H9 (cell line): ENCODE results near the gene EBLN2. TPM values are rescaled to one million over a fixed set of nuclear protein-coding genes. Genes with fewer than 3 reads are reported as not detected.

ENCODE experiments used
- DNase-seq: peaks from one replicate; pipeline ENCODE4 v3.0.0-alpha.2; 2017
- H2AFZ ChIP-seq: one replicate; pipeline ENCODE4 v1.6.1; 2013; ENCODE audit warnings: mild to moderate bottlenecking, low read length, control low read depth, moderate library complexity
- H2AK5ac ChIP-seq: 2 replicates; pipeline ENCODE4 v1.6.1; 2013; ENCODE audit warnings: low read length, control low read depth, mixed read lengths; ENCODE audit not compliant: insufficient read length
- H2BK120ac ChIP-seq: one replicate; pipeline ENCODE4 v1.6.1; 2013; ENCODE audit warnings: low read depth, mild to moderate bottlenecking, low read length, control low read depth, inconsistent platforms; ENCODE audit not compliant: poor library complexity, severe bottlenecking
- H2BK12ac ChIP-seq: 2 replicates; pipeline ENCODE4 v1.6.1; 2013; ENCODE audit warnings: low read length, control low read depth, mixed read lengths, low read depth; ENCODE audit not compliant: insufficient read length
- H2BK15ac ChIP-seq: 2 replicates; pipeline ENCODE4 v1.6.1; 2013; ENCODE audit warnings: low read depth, low read length, control low read depth
- H2BK20ac ChIP-seq: one replicate; pipeline ENCODE4 v1.6.1; 2013; ENCODE audit warnings: low read depth, mild to moderate bottlenecking, low read length, control low read depth, inconsistent platforms; ENCODE audit not compliant: poor library complexity, severe bottlenecking
- H2BK5ac ChIP-seq: 2 replicates; pipeline ENCODE4 v1.6.1; 2013; ENCODE audit warnings: low read length, control low read depth, mixed read lengths; ENCODE audit not compliant: insufficient read length
- H3K14ac ChIP-seq: 2 replicates; pipeline ENCODE4 v1.6.1; 2013; ENCODE audit warnings: low read length, control low read depth; ENCODE audit not compliant: insufficient read depth
- H3K18ac ChIP-seq: 2 replicates; pipeline ENCODE4 v1.6.1; 2013; ENCODE audit warnings: low read depth, mild to moderate bottlenecking, mixed read lengths, low read length, control low read depth; ENCODE audit not compliant: insufficient read length
- H3K23ac ChIP-seq: 2 replicates; pipeline ENCODE4 v1.6.1; 2013; ENCODE audit warnings: low read length, control low read depth, mixed read lengths, low read depth; ENCODE audit not compliant: insufficient read length
- H3K23me2 ChIP-seq: 2 replicates; pipeline ENCODE4 v1.6.1; 2013; ENCODE audit warnings: low read depth, mild to moderate bottlenecking, mixed read lengths, low read length, control low read depth; ENCODE audit not compliant: insufficient read length, poor library complexity, severe bottlenecking
- H3K27ac ChIP-seq: 2 replicates; pipeline ENCODE4 v1.5.1; 2013; ENCODE audit warnings: low read length, control low read depth, mixed read lengths, low read depth; ENCODE audit not compliant: insufficient read length
- H3K27me3 ChIP-seq: 2 replicates; pipeline ENCODE4 v1.6.1; 2013; ENCODE audit warnings: low read length, control low read depth, inconsistent platforms; ENCODE audit not compliant: insufficient read depth
- H3K4ac ChIP-seq: 2 replicates; pipeline ENCODE4 v1.6.1; 2013; ENCODE audit warnings: low read depth, mild to moderate bottlenecking, control low read depth, inconsistent platforms, low read length, moderate library complexity
- H3K4me1 ChIP-seq: 2 replicates; pipeline ENCODE4 v1.6.1; 2013; ENCODE audit warnings: low read length, control low read depth, inconsistent platforms; ENCODE audit not compliant: insufficient read depth
- H3K4me2 ChIP-seq: 2 replicates; pipeline ENCODE4 v1.6.1; 2013; ENCODE audit warnings: low read length, control low read depth, mixed read lengths; ENCODE audit not compliant: insufficient read length, insufficient read depth
- H3K56ac ChIP-seq: 2 replicates; pipeline ENCODE4 v1.6.1; 2013; ENCODE audit warnings: low read depth, mild to moderate bottlenecking, mixed read lengths, low read length, control low read depth; ENCODE audit not compliant: insufficient read length
- H3K79me1 ChIP-seq: 2 replicates; pipeline ENCODE4 v1.6.1; 2013; ENCODE audit warnings: low read depth, mild to moderate bottlenecking, moderate library complexity, low read length, control low read depth, inconsistent platforms; ENCODE audit not compliant: insufficient read depth, poor library complexity, severe bottlenecking
- H3K79me2 ChIP-seq: 2 replicates; pipeline ENCODE4 v1.6.1; 2013; ENCODE audit warnings: low read length, control low read depth, inconsistent platforms; ENCODE audit not compliant: insufficient read depth
- H3K9ac ChIP-seq: 2 replicates; pipeline ENCODE4 v1.6.1; 2013; ENCODE audit warnings: low read length, control low read depth, mixed read lengths; ENCODE audit not compliant: insufficient read length; ENCODE audit errors: extremely low read depth
- H3K9me3 ChIP-seq: one replicate; pipeline ENCODE4 v1.6.1; 2013; ENCODE audit warnings: low read depth, low read length, inconsistent platforms; ENCODE audit not compliant: control insufficient read depth
- H3T11ph ChIP-seq: one replicate; pipeline ENCODE4 v1.6.1; 2013; ENCODE audit warnings: mild to moderate bottlenecking, low read length, control low read depth, inconsistent platforms
- H4K20me1 ChIP-seq: one replicate; pipeline ENCODE4 v1.6.1; 2013; ENCODE audit not compliant: control insufficient read depth, insufficient read length, insufficient read depth
- H4K5ac ChIP-seq: 2 replicates; pipeline ENCODE4 v1.6.1; 2013; ENCODE audit warnings: low read depth, mild to moderate bottlenecking, mixed read lengths, low read length, control low read depth; ENCODE audit not compliant: insufficient read length
- H4K8ac ChIP-seq: replicated peaks from 2 replicates; pipeline ENCODE4 v1.6.1; 2013; ENCODE audit warnings: low read length, control low read depth, mixed read lengths, low read depth; ENCODE audit not compliant: insufficient read length
- H4K91ac ChIP-seq: 2 replicates; pipeline ENCODE4 v1.6.1; 2013; ENCODE audit warnings: low read depth, mild to moderate bottlenecking, moderate library complexity, mixed read lengths, low read length, control low read depth; ENCODE audit not compliant: insufficient read length
- H3K27ac Mint-ChIP-seq, 3 experiments: 2 replicates in 2 of 3; 3 replicates in 1 of 3; pipeline ENCODE4 v1.8.0; 2020 to 2021; ENCODE audit warnings: mixed read lengths in 3 of 3, mild to moderate bottlenecking in 1 of 3, moderate library complexity in 1 of 3
- H3K27me3 Mint-ChIP-seq: 2 replicates; pipeline ENCODE4 v1.8.0; 2021; ENCODE audit warnings: low read depth, mild to moderate bottlenecking, moderate library complexity, mixed read lengths
- H3K36me3 Mint-ChIP-seq, 3 experiments: 2 replicates in 2 of 3; 3 replicates in 1 of 3; pipeline ENCODE4 v1.8.0; 2020 to 2021; ENCODE audit warnings: low read depth in 3 of 3, mixed read lengths in 3 of 3; ENCODE audit not compliant: insufficient read depth in 1 of 3
- H3K4me1 Mint-ChIP-seq, 2 experiments: 2 replicates each; pipeline ENCODE4 v1.8.0; 2020; ENCODE audit warnings: mixed read lengths in 2 of 2
- H3K4me3 Mint-ChIP-seq, 2 experiments: 2 replicates in 1 of 2; 3 replicates in 1 of 2; pipeline ENCODE4 v1.8.0; 2020 to 2021; ENCODE audit warnings: mild to moderate bottlenecking in 2 of 2, mixed read lengths in 2 of 2, moderate library complexity in 1 of 2
- H3K9me3 Mint-ChIP-seq, 2 experiments: 2 replicates in 1 of 2; 3 replicates in 1 of 2; pipeline ENCODE4 v1.8.0; 2020; ENCODE audit warnings: mild to moderate bottlenecking in 2 of 2, mixed read lengths in 2 of 2, moderate library complexity in 1 of 2
- CTCF ChIP-seq: fragments of 200-600 bp; sonication (generic); conservative IDR thresholded peaks from 3 replicates; pipeline ENCODE4 v1.8.0; 2021; ENCODE audit warnings: antibody characterized with exemption, mild to moderate bottlenecking
- WGBS: extraction: QIAGEN DNeasy Blood & Tissue Kit; methylation state at CpG from one replicate; pipeline ENCODE4 v1.1.7; 2013; ENCODE audit warnings: missing lambda C conversion rate, low lambda C conversion rate, mixed read lengths; ENCODE audit not compliant: insufficient read length; ENCODE audit errors: extremely low coverage; 5-methylcytosine and 5-hydroxymethylcytosine counted together
- total RNA-seq: library from RNA; stranded (reverse); gene quantifications from 2 replicates; pipeline ENCODE4 v1.2.1, GENCODE V29; 2021

The EBLN2 gene
- total RNA-seq, 1 experiment from 2014 or later, result 6.1 TPM

DNA sequence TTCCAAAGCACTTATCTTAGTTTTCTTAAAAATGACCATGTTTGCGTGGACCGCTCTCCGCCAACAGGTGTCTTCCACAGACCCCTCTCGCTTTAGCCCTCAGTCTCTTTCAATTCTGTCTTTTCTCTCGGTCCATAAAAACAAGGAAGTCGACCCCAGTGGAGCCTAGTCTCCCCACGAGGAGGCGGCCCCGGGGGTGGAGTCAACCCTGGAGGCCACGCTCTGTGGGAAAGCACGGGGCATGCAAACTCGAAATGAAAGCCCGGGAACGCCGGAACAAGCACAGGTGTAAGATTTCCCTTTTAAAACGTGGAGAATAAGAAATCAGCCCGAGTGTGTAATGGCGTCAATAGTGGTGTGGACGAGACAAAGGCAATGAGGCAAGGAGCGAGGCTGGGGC, 49.1 kb downstream of the EBLN2 start:
- H3K27ac Mint-ChIP-seq, result no peak overlapping the region; a peak in 1 of 7 replicates
- H2AFZ ChIP-seq, result no peak overlapping the region
- no peak overlapping the region for H2BK120ac ChIP-seq
- no peak overlapping the region for H3K18ac ChIP-seq
- no peak overlapping the region for H3K4me2 ChIP-seq
- no peak overlapping the region for H2AK5ac ChIP-seq
- no peak overlapping the region for H2BK15ac ChIP-seq
- H3K4me1 Mint-ChIP-seq, result peaks cover 3 to 7% of the 10 kb centered on the region in 2 experiments; a peak in 2 of 4 replicates
- H4K91ac ChIP-seq, result no peak overlapping the region
- no peaks in the 10 kb centered on the region for H3K36me3 Mint-ChIP-seq
- no peaks in the 10 kb centered on the region for H3K9me3 ChIP-seq
- H3K4ac ChIP-seq, result no peak overlapping the region
- H3K4me3 Mint-ChIP-seq, result no peak overlapping the region
- H2BK20ac ChIP-seq, result no peak overlapping the region
- H3K79me1 ChIP-seq, result no peaks in the 10 kb centered on the region
- 0 out of 2 replicates have a peak, but pooled peaks cover 2% of the 10 kb centered on the region for H3K27me3 Mint-ChIP-seq
- H3K56ac ChIP-seq, result no peak overlapping the region
- WGBS, result no CpG with 5 or more reads among the region's 20 CpGs
- H4K20me1 ChIP-seq, result no peaks in the 10 kb centered on the region
- H3K79me2 ChIP-seq, result no peaks in the 10 kb centered on the region
- no peak overlapping the region for H4K5ac ChIP-seq
- H2BK12ac ChIP-seq, result no peak overlapping the region
- no peak overlapping the region for H3K27ac ChIP-seq
- peaks cover 0 to 1% of the 10 kb centered on the region in 2 experiments; a peak in 1 of 5 replicates for H3K9me3 Mint-ChIP-seq
- H2BK5ac ChIP-seq, result no peak overlapping the region
- no peaks in the 10 kb centered on the region for H3K23me2 ChIP-seq
- H3K27me3 ChIP-seq, result no peaks in the 10 kb centered on the region
- TF ChIP-seq CTCF, result no peak
- H3K23ac ChIP-seq, result no peak overlapping the region
- no peak overlapping the region for H3K14ac ChIP-seq
- H4K8ac ChIP-seq, result no peak overlapping the region
- no peaks in the 10 kb centered on the region for H3K4me1 ChIP-seq
- DNase-seq, result no peak
- H3T11ph ChIP-seq, result no peak overlapping the region
- no peak overlapping the region for H3K9ac ChIP-seq

Other genes with a start within 250 kb of the EBLN2 start
- 28.2 and 32.5 TPM in 2 replicates for gene SHQ1, start 213.2 kb upstream of the EBLN2 start, total RNA-seq
- gene GXYLT2, start 173.6 kb upstream of the EBLN2 start, total RNA-seq, result 2.0 and 2.6 TPM in 2 replicates
- gene PPP4R2, start 64.8 kb upstream of the EBLN2 start, total RNA-seq, result 123 and 132 TPM in 2 replicates